NT2/D1 (cell line): ENCODE results near the gene CHURC1.

Experiments
- DNase-seq: peaks from one replicate; pipeline ENCODE4 v3.0.0-alpha.2; 2011; ENCODE audit warnings: low read depth, low spot score
- H3K27me3 ChIP-seq: 2 replicates; pipeline ENCODE4 v1.6.0; 2011; ENCODE audit warnings: mild to moderate bottlenecking; ENCODE audit not compliant: insufficient read length, insufficient read depth
- H3K36me3 ChIP-seq: 2 replicates; pipeline ENCODE4 v1.6.1; 2011; ENCODE audit warnings: mild to moderate bottlenecking, low read length, mixed read lengths; ENCODE audit not compliant: insufficient read depth, insufficient read length
- H3K4me1 ChIP-seq: 2 replicates; pipeline ENCODE4 v1.5.1; 2011; ENCODE audit not compliant: insufficient read depth, insufficient read length
- H3K4me3 ChIP-seq: 2 replicates; pipeline ENCODE4 v1.5.1; 2011; ENCODE audit warnings: low read depth; ENCODE audit not compliant: insufficient read length
- H3K9ac ChIP-seq: 2 replicates; pipeline ENCODE4 v1.6.0; 2011; ENCODE audit warnings: low read depth; ENCODE audit not compliant: insufficient read length
- H3K9me3 ChIP-seq: 2 replicates; pipeline ENCODE4 v1.5.1; 2011; ENCODE audit warnings: mild to moderate bottlenecking, low read length; ENCODE audit not compliant: insufficient read depth
- SUZ12 ChIP-seq: IDR thresholded peaks from 2 replicates; pipeline ENCODE4 v1.6.1; 2011; ENCODE audit not compliant: insufficient read length, insufficient read depth; ENCODE audit errors: extremely low read depth
- YY1 ChIP-seq: IDR thresholded peaks from 2 replicates; pipeline ENCODE4 v1.6.1; 2011; ENCODE audit not compliant: insufficient read length, insufficient read depth
- ZNF274 ChIP-seq: IDR thresholded peaks from 2 replicates; pipeline ENCODE4 v1.6.1; 2011; ENCODE audit warnings: mild to moderate bottlenecking, low read depth, low read length

CHURC1 gene

GRCh38 chr14:64939817-64940190 lies 25.5 kb downstream of the CHURC1 start:
- TF ChIP-seq SUZ12, result no peak
- TF ChIP-seq ZNF274, result no peak
- no peak for TF ChIP-seq YY1
- peaks cover 22% of the 10 kb centered on the region for H3K36me3 ChIP-seq
- no peaks in the 10 kb centered on the region for H3K9me3 ChIP-seq
- H3K27me3 ChIP-seq, result no peaks in the 10 kb centered on the region
- no peak for DNase-seq
- no peak overlapping the region for H3K4me3 ChIP-seq
- peaks cover 8% of the 10 kb centered on the region for H3K4me1 ChIP-seq
- no peak overlapping the region for H3K9ac ChIP-seq

- Histone ChIP-seq H3K4me1 (peaks cover 8% of the 10 kb centered on the region), H3K4me3 (no peak overlapping the region), H3K27me3 (no peaks in the 10 kb centered on the region), H3K9ac (no peak overlapping the region), H3K36me3 (peaks cover 27% of the 10 kb centered on the region), H3K9me3 (no peaks in the 10 kb centered on the region)
- DNase-seq, result no peak
- TF ChIP-seq ZNF274 (no peak), YY1 (no peak), SUZ12 (no peak)
These were observed 26.2 kb downstream of the CHURC1 start for GRCh38 chr14:64940336-64940910.

- Histone ChIP-seq H3K36me3 (peaks cover 42% of the 10 kb centered on the region), H3K4me3 (no peak within 1 kb of the TSS), H3K4me1 (peaks cover 8% of the 10 kb centered on the region), H3K9me3 (no peaks in the 10 kb centered on the region), H3K9ac (no peak within 1 kb of the TSS), H3K27me3 (no peaks in the 10 kb centered on the region)
- TF ChIP-seq ZNF274 (no peak), SUZ12 (no peak), YY1 (no peak)
- DNase-seq, result no peak
These were observed 28.4 kb downstream of the CHURC1 start, which contains the start of gene GPX2 for GRCh38 chr14:64942531-64943111. TSS of gene GPX2 (minus strand) at chr14:64942745. CDS start at chr14:64942726, 19 bp downstream.

- Histone ChIP-seq H3K27me3 (no peaks in the 10 kb centered on the region), H3K4me1 (peaks cover 8% of the 10 kb centered on the region), H3K9me3 (no peaks in the 10 kb centered on the region), H3K9ac (no peak overlapping the region), H3K36me3 (peaks cover 46% of the 10 kb centered on the region), H3K4me3 (no peak overlapping the region)
- DNase-seq, result no peak
- TF ChIP-seq SUZ12 (no peak), ZNF274 (no peak), YY1 (no peak)
These were observed 29.3 kb downstream of the CHURC1 start for GRCh38 chr14:64943556-64943955.

- peaks cover 48% of the 10 kb centered on the region for H3K36me3 ChIP-seq
- TF ChIP-seq ZNF274 (no peak), YY1 (no peak), SUZ12 (no peak)
- H3K9ac ChIP-seq, result no peak overlapping the region
- no peak for DNase-seq
- no peak overlapping the region for H3K4me3 ChIP-seq
- H3K9me3 ChIP-seq, result no peaks in the 10 kb centered on the region
- H3K27me3 ChIP-seq, result no peaks in the 10 kb centered on the region
- H3K4me1 ChIP-seq, result peaks cover 8% of the 10 kb centered on the region
These were observed 29.8 kb downstream of the CHURC1 start for GRCh38 chr14:64944041-64944440.

- Histone ChIP-seq H3K9me3 (no peaks in the 10 kb centered on the region), H3K27me3 (no peaks in the 10 kb centered on the region), H3K4me3 (no peak overlapping the region), H3K9ac (no peak overlapping the region), H3K4me1 (peaks cover 8% of the 10 kb centered on the region), H3K36me3 (peaks cover 45% of the 10 kb centered on the region)
- TF ChIP-seq YY1 (no peak), ZNF274 (no peak), SUZ12 (no peak)
- no peak for DNase-seq
These were observed 30.6 kb downstream of the CHURC1 start for GRCh38 chr14:64944861-64945260.

GRCh38 chr14:64945431-64946178 lies 31.4 kb downstream of the CHURC1 start:
- DNase-seq, result no peak
- Histone ChIP-seq H3K9me3 (no peaks in the 10 kb centered on the region), H3K4me3 (no peak overlapping the region), H3K4me1 (peaks cover 8% of the 10 kb centered on the region), H3K27me3 (no peaks in the 10 kb centered on the region), H3K36me3 (peaks cover 49% of the 10 kb centered on the region), H3K9ac (no peak overlapping the region)
- TF ChIP-seq ZNF274, result no peak
- TF ChIP-seq YY1, result no peak
- no peak for TF ChIP-seq SUZ12
